MCF 10A (cell line): ENCODE measurements around the gene MCTP1. TPM values are rescaled to one million over a fixed set of nuclear protein-coding genes. Genes with fewer than 3 reads are reported as not detected.

Source experiments
- BruUV-seq: library from RNA; stranded (reverse); fragments of 400-500 nt; replicated peaks from 2 replicates; lab custom pipeline; 2021; lab: Mats Ljungman, UMichigan
- CTCF ChIA-PET: fragments of 300-600 bp; sonication (Branson Sonifier 250); formaldehyde crosslinking; extraction: SDS; loops from one replicate; lab custom pipeline; 2021; ENCODE audit warnings: antibody characterized with exemption, inconsistent platforms; lab: Yijun Ruan, JAX
- POLR2A ChIA-PET: fragments of 300-600, 350-650 bp; sonication (Branson Sonifier 250); formaldehyde crosslinking; extraction: SDS; loops from one replicate; lab custom pipeline; 2020; ENCODE audit warnings: antibody characterized with exemption, inconsistent platforms; lab: Yijun Ruan, JAX
- DNase-seq: peaks from one replicate; pipeline ENCODE4 v3.0.0-alpha.2; 2018; ENCODE audit not compliant: unreplicated experiment
- H3K27ac Mint-ChIP-seq: one replicate; pipeline ENCODE4 v1.8.0; 2022; ENCODE audit warnings: mild to moderate bottlenecking, low read depth, mixed read lengths; ENCODE audit not compliant: unreplicated experiment
- H3K27me3 Mint-ChIP-seq: one replicate; pipeline ENCODE4 v1.8.0; 2022; ENCODE audit warnings: mixed read lengths; ENCODE audit not compliant: insufficient read depth, unreplicated experiment
- H3K36me3 Mint-ChIP-seq: one replicate; pipeline ENCODE4 v1.8.0; 2022; ENCODE audit warnings: mild to moderate bottlenecking, moderate library complexity, mixed read lengths; ENCODE audit not compliant: insufficient read depth, unreplicated experiment
- H3K4me1 Mint-ChIP-seq: one replicate; pipeline ENCODE4 v1.8.0; 2022; ENCODE audit warnings: mixed read lengths; ENCODE audit not compliant: insufficient read depth, unreplicated experiment
- H3K4me3 Mint-ChIP-seq: one replicate; pipeline ENCODE4 v1.8.0; 2022; ENCODE audit warnings: mild to moderate bottlenecking, moderate library complexity, mixed read lengths; ENCODE audit not compliant: unreplicated experiment
- H3K9me3 Mint-ChIP-seq: one replicate; pipeline ENCODE4 v1.8.0; 2022; ENCODE audit warnings: mixed read lengths; ENCODE audit not compliant: unreplicated experiment
- intact Hi-C: fragments of 100-400 bp; cut with micrococcal nuclease; formaldehyde crosslinking; loops from 2 replicates; pipeline ENCODE4 v1.14.1; 2022
- total RNA-seq: library from RNA; stranded (reverse); gene quantifications from 2 replicates; pipeline ENCODE4 v1.2.3, GENCODE V29; 2022
- TF ChIP-seq, protein P1 (sequence below): fragments of 200-600 bp; IDR thresholded peaks from one replicate; pipeline ENCODE4 v1.8.0; 2022; ENCODE audit warnings: antibody characterized with exemption, mild to moderate bottlenecking; ENCODE audit not compliant: unreplicated experiment

MCTP1 gene
- total RNA-seq, 1 experiment from 2014 or later = 40.3 TPM

DNA sequence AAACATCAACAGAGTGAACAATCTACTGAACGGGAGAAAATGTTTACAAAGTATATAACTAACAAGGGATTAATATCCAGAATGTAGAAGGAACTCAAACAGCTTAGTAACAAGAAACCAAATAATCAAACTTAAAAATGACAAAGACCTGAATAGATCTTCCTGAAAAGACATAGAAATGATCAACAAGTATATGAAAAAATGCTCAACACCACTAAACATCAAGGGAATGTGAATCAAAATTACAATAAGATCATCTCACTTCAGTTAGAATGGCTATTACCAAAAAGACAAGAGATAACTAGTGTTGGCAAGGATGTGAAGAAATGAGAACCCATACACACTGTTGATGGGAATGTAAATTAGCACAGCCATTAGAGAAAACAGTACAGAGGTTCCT is 218.8 kb downstream of the MCTP1 start:
- CTCF ChIA-PET = no interaction called here
- DNase-seq = no peak
- POLR2A ChIA-PET = interaction anchor here (2.0 kb wide), 1 partner anchor 11 kb away, joined by 8 read pairs; no protein-coding TSS in a partner anchor
- no peak overlapping the region for H3K4me3 Mint-ChIP-seq
- BruUV-seq = no TSS peak
- TF ChIP-seq, protein P1, sequence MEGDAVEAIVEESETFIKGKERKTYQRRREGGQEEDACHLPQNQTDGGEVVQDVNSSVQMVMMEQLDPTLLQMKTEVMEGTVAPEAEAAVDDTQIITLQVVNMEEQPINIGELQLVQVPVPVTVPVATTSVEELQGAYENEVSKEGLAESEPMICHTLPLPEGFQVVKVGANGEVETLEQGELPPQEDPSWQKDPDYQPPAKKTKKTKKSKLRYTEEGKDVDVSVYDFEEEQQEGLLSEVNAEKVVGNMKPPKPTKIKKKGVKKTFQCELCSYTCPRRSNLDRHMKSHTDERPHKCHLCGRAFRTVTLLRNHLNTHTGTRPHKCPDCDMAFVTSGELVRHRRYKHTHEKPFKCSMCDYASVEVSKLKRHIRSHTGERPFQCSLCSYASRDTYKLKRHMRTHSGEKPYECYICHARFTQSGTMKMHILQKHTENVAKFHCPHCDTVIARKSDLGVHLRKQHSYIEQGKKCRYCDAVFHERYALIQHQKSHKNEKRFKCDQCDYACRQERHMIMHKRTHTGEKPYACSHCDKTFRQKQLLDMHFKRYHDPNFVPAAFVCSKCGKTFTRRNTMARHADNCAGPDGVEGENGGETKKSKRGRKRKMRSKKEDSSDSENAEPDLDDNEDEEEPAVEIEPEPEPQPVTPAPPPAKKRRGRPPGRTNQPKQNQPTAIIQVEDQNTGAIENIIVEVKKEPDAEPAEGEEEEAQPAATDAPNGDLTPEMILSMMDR = no peak
- peaks cover 13% of the 10 kb centered on the region for H3K4me1 Mint-ChIP-seq
- no peaks in the 10 kb centered on the region for H3K27me3 Mint-ChIP-seq
- no peaks in the 10 kb centered on the region for H3K36me3 Mint-ChIP-seq
- intact Hi-C loops = no loop called here
- H3K27ac Mint-ChIP-seq = no peak overlapping the region
- H3K9me3 Mint-ChIP-seq = no peaks in the 10 kb centered on the region

DNA sequence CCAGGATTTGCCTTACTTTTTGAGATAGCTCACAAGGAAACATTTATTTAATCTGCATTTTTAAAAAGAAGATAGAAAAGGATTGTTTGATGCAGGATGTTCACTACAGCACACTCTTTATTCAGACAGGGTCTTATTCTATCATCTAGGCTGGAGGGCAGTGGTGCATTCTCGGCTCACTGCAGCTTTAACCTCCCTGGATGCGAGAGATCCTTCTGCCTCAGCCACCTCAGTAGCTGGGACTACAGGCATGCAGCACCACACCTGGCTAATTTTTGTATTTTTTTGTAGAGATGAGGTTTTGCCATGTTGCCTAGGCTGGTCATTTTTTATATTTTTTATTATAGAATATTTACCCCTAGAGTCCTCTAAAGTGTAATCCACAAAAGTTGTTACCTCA is 221.4 kb downstream of the MCTP1 start:
- H3K27me3 Mint-ChIP-seq = no peaks in the 10 kb centered on the region
- no TSS peak for BruUV-seq
- ChIA-PET CTCF (interaction anchor here (0.6 to 1.0 kb wide), 4 partner anchors 10 to 94 kb away, joined by 3 to 4 read pairs (median 4); no protein-coding TSS in a partner anchor), POLR2A (interaction anchor here (0.6 to 1.5 kb wide), 5 partner anchors 9 to 1214 kb away, joined by 3 to 5 read pairs (median 4); no protein-coding TSS in a partner anchor)
- no peaks in the 10 kb centered on the region for H3K9me3 Mint-ChIP-seq
- DNase-seq = no peak
- no peak overlapping the region for H3K27ac Mint-ChIP-seq
- H3K4me3 Mint-ChIP-seq = no peak overlapping the region
- no peaks in the 10 kb centered on the region for H3K36me3 Mint-ChIP-seq
- TF ChIP-seq, protein P1 = no peak
- H3K4me1 Mint-ChIP-seq = peaks cover 15% of the 10 kb centered on the region
- intact Hi-C loops = no loop called here

GRCh38 chr5:95060098-95060497 is 224.8 kb downstream of the MCTP1 start:
- Mint-ChIP-seq H3K4me3 (no peak overlapping the region), H3K4me1 (peaks cover 9% of the 10 kb centered on the region), H3K9me3 (no peaks in the 10 kb centered on the region), H3K36me3 (no peaks in the 10 kb centered on the region), H3K27me3 (no peaks in the 10 kb centered on the region), H3K27ac (no peak overlapping the region)
- intact Hi-C loops = no loop called here
- POLR2A ChIA-PET = interaction anchor here (1.5 kb wide), 2 partner anchors 19 to 21 kb away, joined by 4 to 6 read pairs; no protein-coding TSS in a partner anchor
- BruUV-seq = no TSS peak
- CTCF ChIA-PET = no interaction called here
- TF ChIP-seq, protein P1 = no peak
- no peak for DNase-seq

DNA sequence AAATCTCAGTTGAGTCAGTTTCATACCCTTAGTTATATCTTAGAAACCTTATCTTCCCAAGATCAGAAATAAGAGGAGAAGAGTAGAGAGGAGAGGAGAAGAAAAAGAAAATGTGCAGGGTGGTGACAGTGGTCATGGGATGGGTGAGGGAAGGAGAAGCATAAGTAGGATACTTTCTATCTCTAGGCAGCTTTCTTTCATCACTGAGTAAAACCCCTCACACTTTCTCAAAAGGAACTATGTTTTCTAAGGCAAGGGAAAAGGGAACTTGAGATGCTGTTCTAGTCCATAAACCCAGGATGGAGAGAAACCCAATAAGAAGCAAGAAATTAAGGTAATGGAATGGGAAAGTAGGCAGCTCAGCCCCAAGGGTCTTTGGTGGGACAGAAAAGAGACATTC is 225.3 kb downstream of the MCTP1 start:
- ChIA-PET POLR2A (interaction anchor here (0.8 to 1.5 kb wide), 4 partner anchors 10 to 22 kb away, joined by 3 to 6 read pairs (median 4); no protein-coding TSS in a partner anchor), CTCF (interaction anchor here (0.5 to 1.3 kb wide), 2 partner anchors 15 to 45 kb away, joined by 3 to 4 read pairs; no protein-coding TSS in a partner anchor)
- DNase-seq = no peak
- no peak overlapping the region for H3K4me3 Mint-ChIP-seq
- H3K4me1 Mint-ChIP-seq = peaks cover 9% of the 10 kb centered on the region
- H3K9me3 Mint-ChIP-seq = no peaks in the 10 kb centered on the region
- no peaks in the 10 kb centered on the region for H3K36me3 Mint-ChIP-seq
- H3K27ac Mint-ChIP-seq = no peak overlapping the region
- intact Hi-C loops = no loop called here
- H3K27me3 Mint-ChIP-seq = no peaks in the 10 kb centered on the region
- TF ChIP-seq, protein P1 = no peak
- BruUV-seq = no TSS peak
